Measurements from ENCODE around the gene MCF2L.
"Not testable (repeated sequence)": the region's sequence is repeated elsewhere in the genome, so short reads cannot be mapped to it uniquely, and the experiment has no call there.

Gene MCF2L

GRCh38 chr13:113087923-113088690, 119.1 kb downstream of the MCF2L start:
- no peak for DNase-seq

GRCh38 chr13:113088691-113089020, 119.6 kb downstream of the MCF2L start:
- no peak for DNase-seq

GRCh38 chr13:113089693-113090414, 120.8 kb downstream of the MCF2L start:
- no peak for DNase-seq

- no peak for DNase-seq
Measured at GRCh38 chr13:113090415-113090770, 121.4 kb downstream of the MCF2L start.

- no peak for DNase-seq
Measured at GRCh38 chr13:113090806-113091205, 121.8 kb downstream of the MCF2L start.

GRCh38 chr13:113091211-113091771, 122.3 kb downstream of the MCF2L start:
- DNase-seq = no peak

- no peak for DNase-seq
Measured at GRCh38 chr13:113091891-113092775, 123.1 kb downstream of the MCF2L start.

GRCh38 chr13:113092776-113093579, 124.0 kb downstream of the MCF2L start:
- DNase-seq = no peak

- DNase-seq = no peak
Measured at GRCh38 chr13:113093580-113094409, 124.8 kb downstream of the MCF2L start.

GRCh38 chr13:113094410-113094800, 125.4 kb downstream of the MCF2L start:
- DNase-seq = no peak

- DNase-seq = no peak
Measured at GRCh38 chr13:113095146-113096051, 126.4 kb downstream of the MCF2L start.

GRCh38 chr13:113096052-113096744, 127.2 kb downstream of the MCF2L start:
- DNase-seq = no peak

- DNase-seq = no peak
Measured at GRCh38 chr13:113096745-113097305, 127.8 kb downstream of the MCF2L start.

- no peak for DNase-seq
Measured at GRCh38 chr13:113097651-113098050, 128.6 kb downstream of the MCF2L start.

GRCh38 chr13:113098162-113098732, 129.2 kb downstream of the MCF2L start:
- no peak for DNase-seq

- DNase-seq = no peak
Measured at GRCh38 chr13:113099142-113099541, 130.1 kb downstream of the MCF2L start.

GRCh38 chr13:113102302-113102701, 133.3 kb downstream of the MCF2L start:
- DNase-seq = not testable (repeated sequence)

GRCh38 chr13:113102727-113103126, 133.7 kb downstream of the MCF2L start:
- DNase-seq = no peak

- no peak for DNase-seq
Measured at GRCh38 chr13:113103646-113104045, 134.6 kb downstream of the MCF2L start.

Data from GOT3 (cell line).